D721Med (cell line): ENCODE measurements around the gene DEFB127.
"Not testable (repeated sequence)": the region's sequence is repeated elsewhere in the genome, so short reads cannot be mapped to it uniquely, and the experiment has no call there.

Experiments
- DNase-seq: peaks from one replicate; pipeline ENCODE4 v3.0.0; 2011; ENCODE audit warnings: low spot score; ENCODE audit not compliant: insufficient read length
- FAIRE-seq: peaks from 2 replicates; lab custom pipeline; 2011; peaks lifted over from hg19 to GRCh38; lab: Jason Lieb, UNC
- CTCF ChIP-seq: IDR thresholded peaks from 2 replicates; pipeline ENCODE4 v1.5.1; 2012; ENCODE audit warnings: mild to moderate bottlenecking, control low read depth; ENCODE audit not compliant: insufficient read depth; ENCODE audit errors: missing control alignments

The DEFB127 gene

GRCh38 chr20:199996-200395, 42.7 kb downstream of the DEFB127 start:
- DNase-seq (no peak), FAIRE-seq (no peak)
- no peak for TF ChIP-seq CTCF

- not testable (repeated sequence) for FAIRE-seq, DNase-seq
These were observed 46.4 kb downstream of the DEFB127 start for GRCh38 chr20:203630-204029.
